Smooth muscle cell (in vitro differentiated cells): Measurements from ENCODE around the gene DNPH1. TPM values are rescaled to one million over a fixed set of nuclear protein-coding genes. Genes with fewer than 3 reads are reported as not detected.

Experiments
- DNase-seq: peaks from one replicate; lab custom pipeline; 2025; ENCODE audit not compliant: unreplicated experiment; lab: John Stamatoyannopoulos, UW
- H2AFZ ChIP-seq: fragments of 200-600 bp; sonication (generic); 2 replicates; pipeline ENCODE4 v1.6.0; 2016; ENCODE audit warnings: antibody characterized with exemption, low read depth, mild to moderate bottlenecking
- H3F3A ChIP-seq: fragments of 200-600 bp; sonication (generic); 2 replicates; pipeline ENCODE4 v1.6.0; 2017; ENCODE audit warnings: antibody characterized with exemption, low read depth
- H3K27ac ChIP-seq: fragments of 200-600 bp; sonication (generic); 2 replicates; pipeline ENCODE4 v1.5.1; 2016; ENCODE audit warnings: low read depth, mild to moderate bottlenecking
- H3K27me3 ChIP-seq: fragments of 200-600 bp; sonication (generic); 2 replicates; pipeline ENCODE4 v1.6.1; 2016; ENCODE audit warnings: low read depth, mild to moderate bottlenecking
- H3K36me3 ChIP-seq: fragments of 200-600 bp; sonication (generic); 2 replicates; pipeline ENCODE4 v1.5.1; 2016; ENCODE audit warnings: low read depth
- H3K4me1 ChIP-seq: fragments of 200-600 bp; sonication (generic); 2 replicates; pipeline ENCODE4 v1.5.1; 2016; ENCODE audit warnings: low read depth
- H3K4me2 ChIP-seq: fragments of 200-600 bp; sonication (generic); 2 replicates; pipeline ENCODE4 v1.6.0; 2016; ENCODE audit warnings: mild to moderate bottlenecking
- H3K4me3 ChIP-seq: fragments of 200-600 bp; sonication (generic); 2 replicates; pipeline ENCODE4 v1.5.1; 2016; ENCODE audit warnings: mild to moderate bottlenecking
- H3K79me2 ChIP-seq: fragments of 200-600 bp; sonication (generic); 2 replicates; pipeline ENCODE4 v1.6.0; 2016; ENCODE audit warnings: low read depth, mild to moderate bottlenecking
- H3K9ac ChIP-seq: fragments of 200-600 bp; sonication (generic); 2 replicates; pipeline ENCODE4 v1.6.0; 2016; ENCODE audit warnings: low read depth
- H3K9me3 ChIP-seq: fragments of 200-600 bp; sonication (generic); replicated peaks from 2 replicates; pipeline ENCODE4 v1.5.1; 2016; ENCODE audit warnings: low read depth
- H4K20me1 ChIP-seq: fragments of 200-600 bp; sonication (generic); 2 replicates; pipeline ENCODE4 v1.6.0; 2016; ENCODE audit warnings: low read depth
- WGBS: methylation state at CpG from one replicate; pipeline ENCODE4 v1.1.7; 2016; ENCODE audit warnings: low lambda C conversion rate; 5-methylcytosine and 5-hydroxymethylcytosine counted together
- polyA plus RNA-seq: library from polyadenylated mRNA; unstranded; fragments of >200 nt; fragmentation: Nextera tagmentation; extraction: Ambion mirVana; gene quantifications from 2 replicates; pipeline ENCODE4 v1.2.1, GENCODE V29; 2016
- total RNA-seq: library from RNA; depleted of rRNA; stranded (reverse); fragments of >200 nt; gene quantifications from 2 replicates; pipeline ENCODE4 v1.2.3, GENCODE V29; 2014
- TF ChIP-seq, protein P1 (sequence below): fragments of 200-600 bp; sonication (generic); IDR thresholded peaks from 2 replicates; pipeline ENCODE4 v1.5.1; 2017; ENCODE audit warnings: borderline replicate concordance, mild to moderate bottlenecking, antibody characterized with exemption; ENCODE audit not compliant: insufficient read depth, poor library complexity, severe bottlenecking

The DNPH1 gene
- total and polyA plus RNA-seq, 2 experiments from 2014 or later, result 33.8 to 82.1 TPM

GRCh38 chr6:43226192-43226851 lies 3.0 kb downstream of the DNPH1 start:
- H3K36me3 ChIP-seq, result no peaks in the 10 kb centered on the region
- TF ChIP-seq, protein P1, sequence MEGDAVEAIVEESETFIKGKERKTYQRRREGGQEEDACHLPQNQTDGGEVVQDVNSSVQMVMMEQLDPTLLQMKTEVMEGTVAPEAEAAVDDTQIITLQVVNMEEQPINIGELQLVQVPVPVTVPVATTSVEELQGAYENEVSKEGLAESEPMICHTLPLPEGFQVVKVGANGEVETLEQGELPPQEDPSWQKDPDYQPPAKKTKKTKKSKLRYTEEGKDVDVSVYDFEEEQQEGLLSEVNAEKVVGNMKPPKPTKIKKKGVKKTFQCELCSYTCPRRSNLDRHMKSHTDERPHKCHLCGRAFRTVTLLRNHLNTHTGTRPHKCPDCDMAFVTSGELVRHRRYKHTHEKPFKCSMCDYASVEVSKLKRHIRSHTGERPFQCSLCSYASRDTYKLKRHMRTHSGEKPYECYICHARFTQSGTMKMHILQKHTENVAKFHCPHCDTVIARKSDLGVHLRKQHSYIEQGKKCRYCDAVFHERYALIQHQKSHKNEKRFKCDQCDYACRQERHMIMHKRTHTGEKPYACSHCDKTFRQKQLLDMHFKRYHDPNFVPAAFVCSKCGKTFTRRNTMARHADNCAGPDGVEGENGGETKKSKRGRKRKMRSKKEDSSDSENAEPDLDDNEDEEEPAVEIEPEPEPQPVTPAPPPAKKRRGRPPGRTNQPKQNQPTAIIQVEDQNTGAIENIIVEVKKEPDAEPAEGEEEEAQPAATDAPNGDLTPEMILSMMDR, result no peak
- H3K4me1 ChIP-seq, result no peaks in the 10 kb centered on the region
- DNase-seq, result no peak
- H3K9ac ChIP-seq, result no peak overlapping the region
- no peaks in the 10 kb centered on the region for H4K20me1 ChIP-seq
- H3K27me3 ChIP-seq, result peaks cover 2% of the 10 kb centered on the region
- H2AFZ ChIP-seq, result no peak overlapping the region
- 96% methylated on average over 11 of the region's 11 CpGs for WGBS
- H3K9me3 ChIP-seq, result no peaks in the 10 kb centered on the region
- no peak overlapping the region for H3K27ac ChIP-seq
- H3K4me3 ChIP-seq, result no peak overlapping the region
- H3F3A ChIP-seq, result no peaks in the 10 kb centered on the region
- H3K4me2 ChIP-seq, result no peak overlapping the region
- no peaks in the 10 kb centered on the region for H3K79me2 ChIP-seq

- Histone ChIP-seq H2AFZ (no peak overlapping the region), H4K20me1 (no peaks in the 10 kb centered on the region), H3K27ac (no peak overlapping the region), H3K79me2 (no peaks in the 10 kb centered on the region), H3K27me3 (no peaks in the 10 kb centered on the region), H3K9me3 (no peaks in the 10 kb centered on the region), H3K4me3 (no peak overlapping the region), H3K4me1 (no peaks in the 10 kb centered on the region), H3K36me3 (no peaks in the 10 kb centered on the region), H3K4me2 (no peak overlapping the region), H3F3A (no peaks in the 10 kb centered on the region), H3K9ac (no peak overlapping the region)
- 94% methylated on average over 14 of the region's 14 CpGs for WGBS
- TF ChIP-seq, protein P1, result no peak
- no peak for DNase-seq
Observed at GRCh38 chr6:43223175-43223574, 6.1 kb downstream of the DNPH1 start.

GRCh38 chr6:43222418-43223059 lies 6.7 kb downstream of the DNPH1 start:
- TF ChIP-seq, protein P1, result no peak
- Histone ChIP-seq H3K36me3 (no peaks in the 10 kb centered on the region), H3K4me2 (no peak overlapping the region), H3K9me3 (no peaks in the 10 kb centered on the region), H3K4me3 (no peak overlapping the region), H3K4me1 (no peaks in the 10 kb centered on the region), H3K79me2 (no peaks in the 10 kb centered on the region), H4K20me1 (no peaks in the 10 kb centered on the region), H3K9ac (no peak overlapping the region), H3F3A (no peaks in the 10 kb centered on the region), H2AFZ (no peak overlapping the region), H3K27me3 (no peaks in the 10 kb centered on the region), H3K27ac (no peak overlapping the region)
- no peak for DNase-seq
- 97% methylated on average over 15 of the region's 15 CpGs for WGBS
